Gastroesophageal sphincter (tissue), 4 donors: Measurements from ENCODE around the gene TCF12. TPM values are rescaled to one million over a fixed set of nuclear protein-coding genes. Genes with fewer than 3 reads are reported as not detected.
"Not testable (repeated sequence)": the region's sequence is repeated elsewhere in the genome, so short reads cannot be mapped to it uniquely, and the experiment has no call there.

ENCODE experiments used
- ATAC-seq: fragments of 150-250 bp; one replicate; pipeline ENCODE4 v1.9.1; 2016; ENCODE audit warnings: mild to moderate bottlenecking, moderate library complexity
- H3K27ac ChIP-seq, 4 donors: fragments of 200-600 bp; sonication (generic) in 3 of 4; 1 replicate in 3 of 4; 2 replicates in 1 of 4; pipeline ENCODE4 v1.5.1; 2016 to 2019
- H3K27me3 ChIP-seq: fragments of 200-600 bp; sonication (generic); one replicate; pipeline ENCODE4 v1.5.1; 2019
- H3K36me3 ChIP-seq, 2 donors: fragments of 200-600 bp; sonication (generic); one replicate each; pipeline ENCODE4 v1.5.1; 2019; ENCODE audit warnings: control low read depth in 1 of 2
- H3K4me1 ChIP-seq, 3 donors: fragments of 200-600 bp; sonication (generic); 1 replicate in 2 of 3; 2 replicates in 1 of 3; pipeline ENCODE4 v1.5.1; 2016 to 2019; ENCODE audit warnings: control low read depth in 2 of 3
- H3K4me3 ChIP-seq, 2 donors: fragments of 200-600 bp; sonication (generic); one replicate each; pipeline ENCODE4 v1.5.1; 2019; ENCODE audit warnings: mild to moderate bottlenecking in 1 of 2, moderate library complexity in 1 of 2
- H3K9me3 ChIP-seq, 3 donors: fragments of 200-600 bp; sonication (generic); one replicate each; pipeline ENCODE4 v1.5.1; 2017 to 2019; ENCODE audit warnings: control low read depth in 2 of 3
- CTCF ChIP-seq, 4 experiments: fragments of 200-600 bp in 2 of 4; fragments of 450-650 bp in 2 of 4; sonication (generic) in 1 of 4; IDR thresholded peaks; one replicate each; pipeline ENCODE4 v1.5.1; 2017 to 2019; ENCODE audit warnings: antibody characterized with exemption in 4 of 4, mild to moderate bottlenecking in 2 of 4, moderate library complexity in 2 of 4
- EP300 ChIP-seq: sonication (generic); formaldehyde crosslinking; IDR thresholded peaks from one replicate; pipeline ENCODE4 v1.6.1; 2017; ENCODE audit warnings: antibody characterized with exemption, mild to moderate bottlenecking
- POLR2A ChIP-seq, 2 donors: fragments of 450-650 bp; IDR thresholded peaks; one replicate each; pipeline ENCODE4 v1.6.1; 2017; ENCODE audit warnings: antibody characterized with exemption in 2 of 2, mild to moderate bottlenecking in 2 of 2, moderate library complexity in 1 of 2
- POLR2AphosphoS5 ChIP-seq: sonication (generic); formaldehyde crosslinking; IDR thresholded peaks from one replicate; pipeline ENCODE4 v1.6.1; 2017; ENCODE audit warnings: antibody characterized with exemption
- WGBS, 2 donors: methylation state at CpG; one replicate each; pipeline ENCODE4 v1.1.5; 2018; ENCODE audit warnings: low coverage in 1 of 2; 5-methylcytosine and 5-hydroxymethylcytosine counted together
- total RNA-seq, 4 donors: library from RNA; depleted of rRNA; stranded (reverse); fragments of >200 nt; gene quantifications; one replicate each; pipeline ENCODE4 v1.1.0, GENCODE V29; 2016

The TCF12 gene
- total RNA-seq, 4 donors from 2014 or later, result 78.1 to 194 (median 154) TPM

DNA sequence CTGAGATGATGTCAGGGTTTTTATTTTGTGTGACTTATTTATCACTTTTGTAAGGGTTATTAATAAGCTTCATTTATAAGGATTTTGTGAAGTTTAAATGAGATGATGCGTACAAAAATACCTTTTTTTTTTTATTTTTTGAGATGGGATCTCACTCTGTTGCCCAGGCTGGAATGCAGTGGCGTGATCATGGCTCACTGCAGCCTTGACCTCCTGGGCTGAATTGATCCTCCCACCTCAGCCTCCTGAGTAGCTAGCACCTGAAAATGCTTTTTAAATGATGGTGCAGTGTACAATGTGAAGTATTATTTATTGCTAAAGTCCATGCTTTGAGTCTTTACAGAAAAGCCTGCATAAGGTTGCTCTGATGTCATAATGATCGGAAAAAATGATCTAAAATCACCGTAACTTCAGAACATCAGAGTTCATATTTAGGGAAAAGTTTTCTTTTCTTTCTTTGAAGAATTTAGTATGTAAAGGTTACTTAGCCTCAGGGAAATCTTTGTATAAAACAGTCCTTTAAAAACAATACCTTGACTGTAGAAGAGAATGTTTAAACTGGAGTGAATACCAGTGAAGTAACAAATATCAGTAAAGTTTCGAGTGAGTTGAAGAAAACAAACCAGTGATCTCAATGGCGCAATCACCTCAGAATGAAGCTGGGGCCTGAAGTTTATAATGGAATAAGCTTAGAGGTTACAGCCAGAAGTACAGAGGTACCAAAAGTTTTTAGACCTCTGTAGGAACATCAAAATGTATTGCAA lies 29.7 kb downstream of the TCF12 start:
- no peak for ATAC-seq

GRCh38 chr15:56948764-56949101 lies 30.3 kb downstream of the TCF12 start:
- Histone ChIP-seq H3K4me1 (peaks cover 0 to 24% (median 3%) of the 10 kb centered on the region in 3 donors), H3K4me3 (no peak overlapping the region), H3K27ac (peak overlapping the region in 1 of 4 donors; percentile 8), H3K27me3 (no peaks in the 10 kb centered on the region), H3K36me3 (peaks cover 0 to 4% of the 10 kb centered on the region in 2 donors), H3K9me3 (peaks cover 0 to 13% (median 0%) of the 10 kb centered on the region in 3 donors)
- ATAC-seq, result no peak
- 88 to 100% methylated on average over 1 of the region's 1 CpG for WGBS, 2 donors
- TF ChIP-seq POLR2AphosphoS5 (no peak), CTCF (IDR thresholded peaks at IDR 0.05) (no peak), POLR2A (IDR thresholded peaks at IDR 0.05) (no peak), EP300 (no peak)

More for the DNA sequence above, 29.7 kb downstream of the TCF12 start:
- H3K27ac ChIP-seq, result peak overlapping the region in 1 of 4 donors; percentile 8
- peaks cover 0 to 30% (median 3%) of the 10 kb centered on the region in 3 donors for H3K4me1 ChIP-seq
- no peak overlapping the region for H3K4me3 ChIP-seq
- TF ChIP-seq POLR2A (IDR thresholded peaks at IDR 0.05) (no peak), POLR2AphosphoS5 (no peak), CTCF (IDR thresholded peaks at IDR 0.05) (no peak), EP300 (no peak)
- H3K9me3 ChIP-seq, result peaks cover 0 to 13% (median 0%) of the 10 kb centered on the region in 3 donors
- peaks cover 0 to 4% of the 10 kb centered on the region in 2 donors for H3K36me3 ChIP-seq
- 90 to 94% methylated on average over 5 to 6 of the region's 6 CpGs for WGBS, 2 donors
- H3K27me3 ChIP-seq, result no peaks in the 10 kb centered on the region

- TF ChIP-seq POLR2AphosphoS5, result no peak
- no peak for TF ChIP-seq POLR2A (IDR thresholded peaks at IDR 0.05)
- TF ChIP-seq EP300, result no peak
- TF ChIP-seq CTCF (IDR thresholded peaks at IDR 0.05), result no peak
- H3K4me3 ChIP-seq, result no peak overlapping the region
- no peaks in the 10 kb centered on the region for H3K27me3 ChIP-seq
- H3K9me3 ChIP-seq, result peaks cover 0 to 18% (median 0%) of the 10 kb centered on the region in 3 donors
- no peaks in the 10 kb centered on the region for H3K36me3 ChIP-seq
- ATAC-seq, result no peak
- H3K27ac ChIP-seq, result no peak overlapping the region
- 100% methylated on average over 1 to 6 of the region's 6 CpGs for WGBS, 2 donors
- H3K4me1 ChIP-seq, result peaks cover 0 to 23% (median 3%) of the 10 kb centered on the region in 3 donors
Measured at GRCh38 chr15:56950979-56951378, 32.5 kb downstream of the TCF12 start.

- no peak for TF ChIP-seq POLR2A (IDR thresholded peaks at IDR 0.05)
- no peak for TF ChIP-seq EP300
- H3K4me3 ChIP-seq, result no peak overlapping the region
- 80 to 88% methylated on average over 1 of the region's 1 CpG for WGBS, 2 donors
- peaks cover 0 to 21% (median 3%) of the 10 kb centered on the region in 3 donors for H3K4me1 ChIP-seq
- H3K36me3 ChIP-seq, result no peaks in the 10 kb centered on the region
- peaks cover 0 to 27% (median 0%) of the 10 kb centered on the region in 3 donors for H3K9me3 ChIP-seq
- H3K27me3 ChIP-seq, result no peaks in the 10 kb centered on the region
- ATAC-seq, result no peak
- H3K27ac ChIP-seq, result no peak overlapping the region
Measured at GRCh38 chr15:56953790-56954189, 35.3 kb downstream of the TCF12 start.

GRCh38 chr15:56955011-56955410 lies 36.6 kb downstream of the TCF12 start:
- H3K27me3 ChIP-seq, H3K27ac ChIP-seq, H3K4me3 ChIP-seq, H3K36me3 ChIP-seq, ATAC-seq: not testable (repeated sequence)
- 90% methylated on average over 5 of the region's 5 CpGs; no CpG with 5 or more reads in 1 of the 2 donors for WGBS, 2 donors
- peaks cover 0 to 27% (median 0%) of the 10 kb centered on the region in 3 donors for H3K9me3 ChIP-seq
- H3K4me1 ChIP-seq, result peaks cover 0 to 20% (median 0%) of the 10 kb centered on the region in 3 donors

DNA sequence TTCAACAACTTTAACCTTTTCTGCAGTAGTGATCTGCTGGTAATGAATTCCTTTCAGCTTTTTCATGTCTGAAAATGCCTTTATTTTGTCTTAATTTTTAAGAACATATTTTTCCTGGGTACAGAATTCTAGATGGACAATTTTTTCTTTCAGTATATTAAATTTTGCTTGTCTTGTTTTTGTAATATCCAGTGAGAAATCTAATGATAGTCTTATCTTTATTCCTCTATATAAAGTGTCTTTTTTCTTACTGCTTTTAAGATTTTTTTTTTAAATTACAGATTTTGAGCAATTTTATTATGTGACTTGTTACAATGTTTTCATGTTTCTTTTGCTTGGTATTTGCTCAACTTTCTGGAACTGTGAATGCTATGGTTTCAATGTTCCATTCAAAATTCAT lies 38.1 kb downstream of the TCF12 start:
- Histone ChIP-seq H3K4me1 (peaks cover 0 to 19% (median 0%) of the 10 kb centered on the region in 3 donors), H3K4me3 (no peak overlapping the region), H3K27me3 (no peaks in the 10 kb centered on the region), H3K9me3 (peaks cover 0 to 27% (median 0%) of the 10 kb centered on the region in 3 donors), H3K36me3 (no peaks in the 10 kb centered on the region), H3K27ac (no peak overlapping the region)
- no peak for TF ChIP-seq EP300
- no peak for TF ChIP-seq POLR2A (IDR thresholded peaks at IDR 0.05)
- no peak for TF ChIP-seq POLR2AphosphoS5
- TF ChIP-seq CTCF (IDR thresholded peaks at IDR 0.05), result no peak
- ATAC-seq, result no peak
